ENCODE results near the gene ZCCHC12. TPM values are rescaled to one million over a fixed set of nuclear protein-coding genes. Genes with fewer than 3 reads are reported as not detected.

The ZCCHC12 gene
- polyA plus RNA-seq, 1 donor (not counting 4 experiments of a cell fraction or from before 2014, with no cell fraction given), result not detected

DNA sequence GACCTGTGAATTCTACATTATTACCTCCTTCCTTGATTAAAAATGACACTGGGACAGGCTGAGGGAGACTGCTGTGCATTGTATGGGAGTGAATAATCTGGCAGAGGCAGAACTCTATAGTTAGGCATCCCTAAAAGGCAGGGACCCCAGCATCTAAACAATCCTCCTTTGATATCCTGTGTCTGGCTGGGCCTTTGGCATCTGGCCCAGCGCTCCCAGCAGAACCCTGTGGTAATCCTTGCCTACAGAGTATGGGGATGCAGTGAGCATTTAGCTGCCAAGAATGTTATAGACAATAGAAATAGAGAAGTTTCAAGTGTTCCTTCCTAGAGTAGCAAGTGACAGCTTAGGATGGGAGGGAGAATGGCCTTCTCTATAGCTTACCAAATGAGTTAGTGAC, 38.5 kb downstream of the ZCCHC12 start:
- H3K4me2 ChIP-seq (ENCODE audit: control insufficient read depth, extremely low read depth, insufficient read depth, low read depth, low read length), result no peak overlapping the region
- no peak overlapping the region for H2AFZ ChIP-seq (ENCODE audit: control insufficient read depth, low read length)
- H3K4me1 ChIP-seq (ENCODE audit: control insufficient read depth, extremely low read depth, insufficient read depth, low read length), result no peaks in the 10 kb centered on the region
- H3K9me3 ChIP-seq (ENCODE audit: control insufficient read depth, low read depth, low read length), result no peaks in the 10 kb centered on the region
- no peaks in the 10 kb centered on the region for H3K9me1 ChIP-seq (ENCODE audit: control insufficient read depth, extremely low read depth, insufficient read depth, low read length)
- no peak overlapping the region for H3K27ac ChIP-seq (ENCODE audit: control insufficient read depth, insufficient read depth, low read length)
- FAIRE-seq (no peak), DNase-seq (ENCODE audit: low read depth, low spot score) (no peak)
- H3K4me3 ChIP-seq (ENCODE audit: control insufficient read depth in 2 of 3, extremely low read depth in 1 of 3, insufficient read depth in 2 of 3, low read depth in 1 of 3, low read length in 3 of 3), result no peak overlapping the region
- no peaks in the 10 kb centered on the region for H3K79me2 ChIP-seq (ENCODE audit: control insufficient read depth, insufficient read depth, low read length)
- dilution Hi-C loops (cut with MboI; ENCODE audit: extremely low pct_ligation_motif_present, low sequenced_read_pairs), result no loop called here
- no peaks in the 10 kb centered on the region for H3K36me3 ChIP-seq (ENCODE audit: control insufficient read depth in 2 of 2, extremely low read depth in 1 of 2, insufficient read depth in 2 of 2, low read length in 2 of 2)
- H3K9ac ChIP-seq (ENCODE audit: control insufficient read depth, extremely low read depth, insufficient read depth, low read length), result no peak overlapping the region
- no peaks in the 10 kb centered on the region for H4K20me1 ChIP-seq (ENCODE audit: control insufficient read depth, extremely low read depth, insufficient read depth, low read length)
- H3K27me3 ChIP-seq (ENCODE audit: control insufficient read depth, extremely low read depth, insufficient read depth, low read length), result no peaks in the 10 kb centered on the region
- TF ChIP-seq EZH2 (IDR thresholded peaks at IDR 0.05; ENCODE audit: low read length), result no peak
- TF ChIP-seq, protein P1, sequence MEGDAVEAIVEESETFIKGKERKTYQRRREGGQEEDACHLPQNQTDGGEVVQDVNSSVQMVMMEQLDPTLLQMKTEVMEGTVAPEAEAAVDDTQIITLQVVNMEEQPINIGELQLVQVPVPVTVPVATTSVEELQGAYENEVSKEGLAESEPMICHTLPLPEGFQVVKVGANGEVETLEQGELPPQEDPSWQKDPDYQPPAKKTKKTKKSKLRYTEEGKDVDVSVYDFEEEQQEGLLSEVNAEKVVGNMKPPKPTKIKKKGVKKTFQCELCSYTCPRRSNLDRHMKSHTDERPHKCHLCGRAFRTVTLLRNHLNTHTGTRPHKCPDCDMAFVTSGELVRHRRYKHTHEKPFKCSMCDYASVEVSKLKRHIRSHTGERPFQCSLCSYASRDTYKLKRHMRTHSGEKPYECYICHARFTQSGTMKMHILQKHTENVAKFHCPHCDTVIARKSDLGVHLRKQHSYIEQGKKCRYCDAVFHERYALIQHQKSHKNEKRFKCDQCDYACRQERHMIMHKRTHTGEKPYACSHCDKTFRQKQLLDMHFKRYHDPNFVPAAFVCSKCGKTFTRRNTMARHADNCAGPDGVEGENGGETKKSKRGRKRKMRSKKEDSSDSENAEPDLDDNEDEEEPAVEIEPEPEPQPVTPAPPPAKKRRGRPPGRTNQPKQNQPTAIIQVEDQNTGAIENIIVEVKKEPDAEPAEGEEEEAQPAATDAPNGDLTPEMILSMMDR (optimal IDR thresholded peaks at IDR 0.05 in 1 of 3, IDR thresholded peaks at IDR 0.05 in 1 of 3, conservative IDR thresholded peaks at IDR 0.05 in 1 of 3; ENCODE audit: extremely low read depth in 1 of 3, insufficient read depth in 2 of 3, low read length in 3 of 3), result no peak

- no peak overlapping the region for H3K9ac ChIP-seq (ENCODE audit: control insufficient read depth, extremely low read depth, insufficient read depth, low read length)
- FAIRE-seq (no peak), DNase-seq (ENCODE audit: low read depth, low spot score) (no peak)
- TF ChIP-seq EZH2 (IDR thresholded peaks at IDR 0.05; ENCODE audit: low read length), result no peak
- TF ChIP-seq, protein P1 (optimal IDR thresholded peaks at IDR 0.05 in 1 of 3, IDR thresholded peaks at IDR 0.05 in 1 of 3, conservative IDR thresholded peaks at IDR 0.05 in 1 of 3; ENCODE audit: extremely low read depth in 1 of 3, insufficient read depth in 2 of 3, low read length in 3 of 3), result no peak
- no peaks in the 10 kb centered on the region for H4K20me1 ChIP-seq (ENCODE audit: control insufficient read depth, extremely low read depth, insufficient read depth, low read length)
- H3K36me3 ChIP-seq (ENCODE audit: control insufficient read depth in 2 of 2, extremely low read depth in 1 of 2, insufficient read depth in 2 of 2, low read length in 2 of 2), result no peaks in the 10 kb centered on the region
- no peak overlapping the region for H3K4me3 ChIP-seq (ENCODE audit: control insufficient read depth in 2 of 3, extremely low read depth in 1 of 3, insufficient read depth in 2 of 3, low read depth in 1 of 3, low read length in 3 of 3)
- H3K27me3 ChIP-seq (ENCODE audit: control insufficient read depth, extremely low read depth, insufficient read depth, low read length), result no peaks in the 10 kb centered on the region
- H3K9me1 ChIP-seq (ENCODE audit: control insufficient read depth, extremely low read depth, insufficient read depth, low read length), result no peaks in the 10 kb centered on the region
- dilution Hi-C loops (cut with MboI; ENCODE audit: extremely low pct_ligation_motif_present, low sequenced_read_pairs), result no loop called here
- H3K9me3 ChIP-seq (ENCODE audit: control insufficient read depth, low read depth, low read length), result no peaks in the 10 kb centered on the region
- H2AFZ ChIP-seq (ENCODE audit: control insufficient read depth, low read length), result no peak overlapping the region
- no peaks in the 10 kb centered on the region for H3K79me2 ChIP-seq (ENCODE audit: control insufficient read depth, insufficient read depth, low read length)
- H3K4me2 ChIP-seq (ENCODE audit: control insufficient read depth, extremely low read depth, insufficient read depth, low read depth, low read length), result no peak overlapping the region
- no peaks in the 10 kb centered on the region for H3K4me1 ChIP-seq (ENCODE audit: control insufficient read depth, extremely low read depth, insufficient read depth, low read length)
- H3K27ac ChIP-seq (ENCODE audit: control insufficient read depth, insufficient read depth, low read length), result no peak overlapping the region
These were observed 39.4 kb downstream of the ZCCHC12 start for GRCh38 chrX:118862979-118863378.
